Transverse colon (tissue), 4 donors: ENCODE data around the gene LPIN2. TPM values are rescaled to one million over a fixed set of nuclear protein-coding genes. Genes with fewer than 3 reads are reported as not detected.

Experiments used
- DNase-seq: peaks from one replicate; pipeline ENCODE4 v3.0.0-alpha.2; 2019
- H3K27ac ChIP-seq, 4 donors: fragments of 200-600 bp; sonication (generic); 2 replicates each; pipeline ENCODE4 v1.5.1; 2016 to 2018; ENCODE audit warnings: inconsistent platforms in 4 of 4
- H3K27me3 ChIP-seq: fragments of 200-600 bp; sonication (generic); 2 replicates; pipeline ENCODE4 v1.5.1; 2017; ENCODE audit warnings: inconsistent platforms
- H3K36me3 ChIP-seq, 4 donors: fragments of 200-600 bp; sonication (generic); 2 replicates each; pipeline ENCODE4 v1.5.1; 2017 to 2019; ENCODE audit warnings: inconsistent platforms in 4 of 4
- H3K4me1 ChIP-seq, 4 donors: fragments of 200-600 bp; sonication (generic); 2 replicates each; pipeline ENCODE4 v1.5.1; 2017 to 2020; ENCODE audit warnings: inconsistent platforms in 4 of 4
- H3K4me3 ChIP-seq, 4 donors: fragments of 200-600 bp; sonication (generic); 1 replicate in 1 of 4; 2 replicates in 3 of 4; pipeline versions ENCODE4 v1.5.1 to v1.6.1; 2017 to 2019; ENCODE audit warnings: inconsistent platforms in 4 of 4
- H3K9me3 ChIP-seq, 2 donors: fragments of 200-600 bp; sonication (generic); 2 replicates each; pipeline ENCODE4 v1.5.1; 2017 to 2019; ENCODE audit warnings: inconsistent platforms in 2 of 2
- CTCF ChIP-seq, 5 experiments: fragments of 200-600 bp in 3 of 5; fragments of 450-650 bp in 2 of 5; sonication (generic) in 3 of 5; IDR thresholded peaks; 1 replicate in 2 of 5; 2 replicates in 3 of 5; pipeline ENCODE4 v1.5.1; 2016 to 2017; ENCODE audit warnings: antibody characterized with exemption in 5 of 5, inconsistent platforms in 3 of 5, mild to moderate bottlenecking in 2 of 5, moderate library complexity in 1 of 5
- EP300 ChIP-seq: sonication (generic); formaldehyde crosslinking; IDR thresholded peaks from one replicate; pipeline ENCODE4 v1.6.1; 2017; ENCODE audit warnings: antibody characterized with exemption, low read depth
- POLR2A ChIP-seq: fragments of 450-650 bp; IDR thresholded peaks from one replicate; pipeline ENCODE4 v1.6.1; 2016; ENCODE audit warnings: antibody characterized with exemption, mild to moderate bottlenecking, moderate library complexity
- POLR2AphosphoS5 ChIP-seq, 3 donors: sonication (generic); formaldehyde crosslinking; IDR thresholded peaks; one replicate each; pipeline ENCODE4 v1.6.1; 2016; ENCODE audit warnings: antibody characterized with exemption in 3 of 3
- WGBS, 2 donors: methylation state at CpG; one replicate each; pipeline ENCODE4 v1.1.5; 2018; ENCODE audit warnings: low coverage in 1 of 2; 5-methylcytosine and 5-hydroxymethylcytosine counted together
- in situ Hi-C, 4 donors: fragments of 200-750 bp; cut with MboI; loops; one replicate each; pipeline versions ENCODE4 v1.15.0 to v1.15.1; 2017; ENCODE audit warnings: low sequenced_read_pairs in 3 of 4, low pct_ligation_motif_present in 1 of 4, low pct_unique_long_range_greater_than_20kb in 1 of 4
- intact Hi-C: fragments of 100-400 bp; cut with DNase I; formaldehyde crosslinking; loops from one replicate; pipeline ENCODE4 v1.15.1; 2023; ENCODE audit warnings: low total_unique reads
- total RNA-seq, 4 donors: library from RNA; depleted of rRNA; stranded (reverse); fragments of >200 nt; gene quantifications; one replicate each; pipeline ENCODE4 v1.1.0, GENCODE V29; 2016

Gene LPIN2
- total RNA-seq, 4 donors from 2014 or later, result 11.1 to 151 (median 87.0) TPM

- intact Hi-C loops, result no loop called here
- Histone ChIP-seq H3K27ac (peak overlapping the region; percentile 97 to 100 (median 98)), H3K9me3 (no peaks in the 10 kb centered on the region), H3K4me1 (peaks cover 0 to 65% (median 22%) of the 10 kb centered on the region in 4 donors), H3K4me3 (peak overlapping the region; percentile 81 to 98 (median 84)), H3K27me3 (no peaks in the 10 kb centered on the region), H3K36me3 (no peaks in the 10 kb centered on the region)
- DNase-seq, result peak; percentile 41
- in situ Hi-C loops, result no loop called here
- WGBS, 2 donors, result 1 to 7% methylated on average over 7 to 49 of the region's 78 CpGs
- TF ChIP-seq POLR2AphosphoS5 (IDR thresholded peaks at IDR 0.05) (peak in 2 of 3 donors; percentile 5 to 17), CTCF (IDR thresholded peaks at IDR 0.05) (no peak)
Observed at GRCh38 chr18:3012136-3013023, 564 bp downstream of the LPIN2 start.

- H3K27ac ChIP-seq, result no peak overlapping the region
- no peaks in the 10 kb centered on the region for H3K36me3 ChIP-seq
- intact Hi-C loops, result no loop called here
- in situ Hi-C loops, result no loop called here
- H3K4me1 ChIP-seq, result peaks cover 0 to 60% (median 22%) of the 10 kb centered on the region in 4 donors
- 67 to 70% methylated on average over 4 of the region's 4 CpGs for WGBS, 2 donors
- H3K27me3 ChIP-seq, result no peaks in the 10 kb centered on the region
- no peak for TF ChIP-seq CTCF (IDR thresholded peaks at IDR 0.05)
- TF ChIP-seq POLR2A, result no peak
- no peak for TF ChIP-seq POLR2AphosphoS5 (IDR thresholded peaks at IDR 0.05)
- TF ChIP-seq EP300, result no peak
- DNase-seq, result no peak
- H3K4me3 ChIP-seq, result no peak overlapping the region
- H3K9me3 ChIP-seq, result no peaks in the 10 kb centered on the region
Observed at GRCh38 chr18:3010086-3010485, 2.9 kb downstream of the LPIN2 start.

GRCh38 chr18:3008541-3008940 lies 4.4 kb downstream of the LPIN2 start:
- Histone ChIP-seq H3K9me3 (no peaks in the 10 kb centered on the region), H3K4me3 (no peak overlapping the region), H3K27me3 (no peaks in the 10 kb centered on the region), H3K4me1 (peaks cover 0 to 45% (median 15%) of the 10 kb centered on the region in 4 donors), H3K36me3 (no peaks in the 10 kb centered on the region), H3K27ac (no peak overlapping the region)
- DNase-seq, result no peak
- WGBS, 2 donors, result 83 to 89% methylated on average over 4 of the region's 4 CpGs
- in situ Hi-C loops (no loop called here), intact Hi-C loops (no loop called here)
- TF ChIP-seq EP300, result no peak
- TF ChIP-seq CTCF (IDR thresholded peaks at IDR 0.05), result no peak
- TF ChIP-seq POLR2A, result no peak
- no peak for TF ChIP-seq POLR2AphosphoS5 (IDR thresholded peaks at IDR 0.05)

- in situ Hi-C loops (no loop called here), intact Hi-C loops (no loop called here)
- no peak for DNase-seq
- Histone ChIP-seq H3K4me1 (peaks cover 0 to 50% (median 14%) of the 10 kb centered on the region in 4 donors), H3K27me3 (no peaks in the 10 kb centered on the region), H3K27ac (no peak overlapping the region), H3K4me3 (no peak overlapping the region), H3K36me3 (no peaks in the 10 kb centered on the region), H3K9me3 (no peaks in the 10 kb centered on the region)
- 50 to 58% methylated on average over 3 of the region's 3 CpGs for WGBS, 2 donors
- TF ChIP-seq POLR2A (no peak), EP300 (no peak), CTCF (IDR thresholded peaks at IDR 0.05) (no peak), POLR2AphosphoS5 (IDR thresholded peaks at IDR 0.05) (no peak)
Observed at GRCh38 chr18:3007491-3007890, 5.5 kb downstream of the LPIN2 start.
